Measurements from ENCODE around the gene TOM1L2.
"Not testable (repeated sequence)": the region's sequence is repeated elsewhere in the genome, so short reads cannot be mapped to it uniquely, and the experiment has no call there.

The TOM1L2 gene

DNA sequence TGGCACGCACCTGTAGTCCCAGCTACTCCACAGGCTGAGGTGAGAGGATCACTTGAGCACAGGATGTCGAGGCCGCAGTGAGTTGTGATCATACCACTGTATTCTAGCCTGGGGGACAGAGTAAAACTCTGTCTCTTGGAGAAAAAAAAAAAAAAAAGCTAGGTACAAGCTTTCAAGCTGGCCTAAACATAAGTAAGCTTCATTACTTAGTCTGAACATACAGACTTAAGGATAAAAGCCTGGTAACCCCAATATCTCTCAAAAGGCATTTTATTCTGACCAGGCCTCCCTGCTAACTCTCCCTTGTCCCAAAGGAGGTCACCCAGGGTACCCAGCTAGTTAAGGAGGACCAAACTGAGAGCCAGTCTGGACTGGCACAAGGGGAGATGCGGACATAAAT is 46.2 kb downstream of the TOM1L2 start:
- in situ Hi-C loops (cut with MboI; ENCODE audit: low sequenced_read_pairs): no loop called here

DNA sequence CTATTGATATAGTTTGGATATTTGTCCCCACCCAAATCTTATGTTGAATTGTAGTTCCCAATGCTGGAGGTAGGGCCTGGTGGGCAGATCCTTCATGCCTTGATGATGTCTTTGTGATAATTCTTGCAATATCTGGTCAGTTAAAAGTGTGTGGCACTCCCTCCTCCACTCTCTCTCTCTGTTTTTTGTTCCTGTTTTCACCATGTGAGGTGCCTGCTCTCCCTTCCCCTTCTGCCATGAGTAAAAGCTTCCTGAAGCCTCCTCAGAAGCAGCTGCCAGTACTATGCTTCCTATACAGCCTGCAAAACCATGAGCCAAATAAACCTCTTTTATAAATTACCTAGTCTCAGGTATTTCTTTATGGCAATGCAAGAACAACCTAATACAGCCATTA is 47.3 kb downstream of the TOM1L2 start:
- in situ Hi-C loops (cut with MboI; ENCODE audit: low sequenced_read_pairs): no loop called here

DNA sequence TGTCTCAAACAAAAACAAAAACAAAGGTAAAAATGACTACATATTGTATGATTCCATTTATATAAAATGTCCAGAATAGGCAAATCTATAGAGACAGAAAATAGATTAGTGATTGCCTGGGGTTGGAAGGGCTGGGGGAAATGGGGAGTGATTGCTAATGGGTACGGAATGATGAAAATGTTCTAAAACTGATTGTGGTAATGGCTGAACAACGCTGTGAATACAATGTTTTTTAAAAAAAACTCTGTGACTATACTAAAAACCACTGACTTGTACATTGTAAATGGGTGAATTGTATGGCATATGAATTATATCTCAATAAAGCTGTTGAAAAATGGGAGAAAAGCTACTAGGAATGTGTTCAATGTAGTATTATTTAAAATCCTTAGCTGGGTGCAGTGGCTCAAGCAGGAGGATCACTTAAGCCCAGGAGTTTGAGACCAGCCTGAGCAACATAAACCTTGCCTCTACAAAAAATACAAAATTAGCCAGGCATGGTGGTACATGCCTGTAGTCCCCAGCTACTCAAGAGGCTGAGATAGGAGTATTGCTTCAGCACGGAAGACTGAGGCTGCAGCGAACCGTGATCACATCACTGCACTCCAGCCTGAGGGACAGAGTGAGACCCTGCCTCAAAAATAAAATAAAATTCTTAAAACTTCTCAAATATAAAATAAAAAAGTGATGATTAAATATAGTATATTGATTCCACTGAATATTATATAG is 47.9 kb downstream of the TOM1L2 start:
- in situ Hi-C loops (cut with MboI; ENCODE audit: low sequenced_read_pairs): no loop called here

DNA sequence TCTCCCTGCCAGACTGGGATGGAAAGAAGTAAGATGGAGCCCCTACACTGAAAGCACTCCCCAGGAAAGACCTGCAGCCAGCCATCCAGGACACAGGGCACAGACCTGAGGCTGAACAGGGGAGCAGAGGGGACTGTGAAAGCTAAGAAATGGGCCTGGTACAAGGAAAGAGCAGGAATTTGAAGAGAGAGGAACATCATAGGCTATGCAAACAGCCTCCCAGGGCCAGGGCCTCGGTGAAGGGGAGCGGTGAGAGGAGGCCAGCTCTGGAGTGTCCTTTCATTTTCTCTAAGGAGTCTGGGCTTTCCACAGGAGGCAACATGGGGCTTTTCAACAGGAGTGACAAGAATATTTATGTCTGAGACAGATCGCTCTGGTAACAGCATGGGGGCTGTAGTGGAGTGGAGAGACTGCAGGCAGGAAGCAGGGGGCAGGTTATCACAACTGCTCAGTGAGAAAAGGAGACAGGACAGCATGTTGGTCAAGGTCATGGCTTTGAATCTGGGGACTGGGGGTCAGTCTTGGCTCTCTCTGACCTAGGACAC is 50.1 kb downstream of the TOM1L2 start:
- in situ Hi-C loops (cut with MboI; ENCODE audit: low sequenced_read_pairs): no loop called here

DNA sequence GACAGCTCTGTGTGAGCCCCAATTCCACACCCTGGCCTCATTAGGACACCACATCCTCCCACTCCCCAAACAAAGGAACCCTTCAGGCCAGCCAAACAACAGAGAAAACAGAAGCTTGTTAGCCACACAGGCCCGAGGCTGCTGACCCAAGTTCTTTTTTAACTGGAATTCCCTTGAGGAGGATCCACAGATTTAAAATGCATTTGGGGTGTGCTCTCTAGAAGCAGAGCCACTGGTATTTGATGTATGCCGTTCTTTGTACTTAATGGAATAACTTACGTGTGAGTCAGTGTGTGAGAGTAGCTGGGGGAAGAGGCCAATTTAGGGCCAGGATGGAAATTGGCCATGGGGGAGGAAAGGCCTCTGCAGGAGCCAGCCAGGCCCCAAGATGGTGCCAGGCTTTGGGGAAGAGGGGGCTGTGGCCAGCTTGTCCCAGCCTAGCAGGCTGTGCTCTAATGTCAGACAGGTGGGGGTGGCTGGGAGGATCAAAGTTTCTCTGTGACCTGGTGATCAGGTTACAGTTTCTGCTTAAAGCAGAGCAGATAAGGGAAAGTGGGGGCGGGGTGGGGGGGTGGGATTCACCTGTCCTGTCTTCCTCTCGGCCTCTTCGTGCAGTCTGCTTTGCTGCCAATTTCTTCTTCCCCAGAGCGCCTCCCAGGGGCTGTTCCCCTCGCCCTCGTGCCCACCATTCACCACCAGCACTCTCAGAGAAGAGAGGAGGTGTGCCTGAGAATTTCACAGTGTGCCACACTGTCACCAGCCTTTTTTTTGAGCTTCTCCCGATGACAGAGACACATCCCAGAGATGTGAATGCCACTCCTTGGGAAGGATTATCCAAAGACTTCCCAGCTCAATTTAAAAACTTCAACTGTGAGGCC is 50.8 kb downstream of the TOM1L2 start:
- in situ Hi-C loops (cut with MboI; ENCODE audit: low sequenced_read_pairs): no loop called here

DNA sequence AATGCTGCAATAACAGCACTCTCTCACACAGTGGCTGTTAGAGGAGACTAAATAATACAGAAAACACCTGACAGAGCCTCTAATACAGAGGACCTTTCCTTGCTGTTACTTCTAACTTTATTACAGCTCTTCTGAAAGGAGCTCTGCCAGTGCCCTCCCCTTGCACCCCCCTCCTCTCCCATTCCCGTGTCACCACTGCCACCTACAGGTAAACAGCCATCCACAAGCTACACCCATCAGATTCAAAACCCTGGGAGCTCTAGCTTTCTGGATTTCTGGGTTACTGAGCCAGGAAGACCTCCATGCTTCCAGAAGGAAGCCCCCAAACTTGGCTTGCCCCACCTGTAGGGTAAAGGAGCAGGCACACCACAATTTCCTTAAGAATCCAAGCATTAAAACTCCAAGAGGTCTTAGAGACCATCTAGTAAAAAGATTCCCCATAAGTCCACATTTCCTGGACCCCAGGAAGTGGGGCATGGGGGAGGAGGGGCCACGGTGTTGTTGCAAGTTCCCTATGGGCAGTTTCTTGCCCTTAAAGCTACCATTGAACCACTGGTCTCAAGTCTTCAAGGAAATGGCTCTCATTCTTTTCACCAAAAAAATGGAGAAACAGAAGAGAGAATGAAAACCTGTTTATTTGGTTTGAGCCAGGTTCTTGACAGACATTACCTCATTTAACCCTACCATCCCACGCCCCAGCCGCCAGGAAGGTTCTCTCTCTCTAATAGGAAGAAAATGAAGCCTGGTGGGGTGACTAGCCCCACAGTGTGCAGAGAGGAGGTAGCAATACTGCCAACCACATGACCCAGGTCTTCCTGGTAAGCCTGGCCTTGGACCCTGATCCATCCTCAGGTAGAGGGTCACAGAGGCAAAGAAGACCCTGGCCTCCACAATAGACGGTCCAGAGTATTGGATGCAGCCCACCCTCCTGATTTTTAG is 52.8 kb downstream of the TOM1L2 start:
- in situ Hi-C loops (cut with MboI; ENCODE audit: low sequenced_read_pairs): no loop called here

DNA sequence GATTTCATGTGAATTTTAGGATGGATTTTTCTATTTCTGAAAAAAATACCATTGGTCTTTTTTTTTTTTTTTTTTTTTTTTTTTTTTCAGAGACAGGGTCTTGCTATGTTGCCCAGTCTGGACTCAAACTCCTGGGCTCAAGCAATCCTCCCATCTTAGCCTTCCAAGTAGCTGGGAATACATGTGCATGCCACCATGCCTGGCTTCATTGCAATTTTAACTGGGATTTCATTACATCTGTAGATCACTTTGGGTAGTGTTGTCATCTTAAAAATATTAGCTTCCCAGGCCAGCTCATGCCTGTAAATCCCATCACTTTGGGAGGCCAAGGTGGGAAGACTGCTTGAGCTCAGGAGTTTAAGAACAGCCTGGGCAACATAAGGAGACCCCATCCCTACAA is 54.8 kb downstream of the TOM1L2 start:
- in situ Hi-C loops (cut with MboI; ENCODE audit: low sequenced_read_pairs): no loop called here

DNA sequence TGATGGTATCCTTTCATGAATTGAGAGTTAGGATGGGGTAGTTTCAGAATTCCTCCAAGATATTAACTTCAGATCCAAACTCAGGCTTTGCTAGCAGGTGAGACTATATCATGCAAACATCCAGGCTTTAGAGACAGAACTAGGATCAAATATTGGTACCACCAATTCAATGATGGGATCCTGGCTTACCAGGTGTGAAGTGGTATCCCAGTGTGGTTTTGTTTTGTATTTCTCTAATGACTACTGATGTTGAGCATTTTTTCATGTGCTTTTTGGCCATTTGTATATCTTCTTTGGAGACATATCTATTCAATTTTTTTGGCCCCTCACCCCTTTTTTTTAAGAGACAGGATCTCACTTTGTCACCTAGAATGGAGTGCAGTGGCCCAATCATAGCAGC is 57.0 kb downstream of the TOM1L2 start:
- in situ Hi-C loops (cut with MboI; ENCODE audit: low sequenced_read_pairs): no loop called here

DNA sequence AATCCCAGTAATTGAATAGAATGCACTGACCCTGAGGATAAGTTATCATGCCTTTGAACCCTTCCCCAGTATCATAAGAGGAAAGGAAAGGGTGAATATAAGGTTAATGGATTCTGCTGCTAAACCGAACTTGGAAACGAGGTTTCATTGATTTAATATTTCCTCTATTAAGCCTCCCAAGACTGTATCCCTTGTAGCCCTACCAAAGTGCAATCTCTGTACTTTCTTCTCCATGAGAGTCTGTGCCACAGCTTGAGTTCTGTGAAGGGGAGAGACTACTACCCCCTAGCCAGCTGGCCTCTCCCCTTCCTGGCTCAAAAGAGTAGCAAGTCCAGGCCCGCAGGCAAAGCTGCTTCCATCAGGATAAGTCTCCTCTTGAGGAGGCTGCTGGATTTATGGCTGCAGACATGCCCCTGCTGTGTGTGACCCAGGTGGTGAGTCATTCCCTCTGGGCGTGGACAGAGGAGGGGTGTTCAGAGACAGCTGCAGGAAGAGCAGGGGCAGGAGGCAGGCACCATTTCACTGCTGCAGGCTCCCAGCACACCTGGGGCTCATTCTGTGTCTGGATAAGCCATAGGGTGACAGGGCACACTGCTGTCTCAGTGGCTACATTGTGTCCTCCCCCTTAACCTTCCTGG is 58.4 kb downstream of the TOM1L2 start:
- in situ Hi-C loops (cut with MboI; ENCODE audit: low sequenced_read_pairs): no loop called here

DNA sequence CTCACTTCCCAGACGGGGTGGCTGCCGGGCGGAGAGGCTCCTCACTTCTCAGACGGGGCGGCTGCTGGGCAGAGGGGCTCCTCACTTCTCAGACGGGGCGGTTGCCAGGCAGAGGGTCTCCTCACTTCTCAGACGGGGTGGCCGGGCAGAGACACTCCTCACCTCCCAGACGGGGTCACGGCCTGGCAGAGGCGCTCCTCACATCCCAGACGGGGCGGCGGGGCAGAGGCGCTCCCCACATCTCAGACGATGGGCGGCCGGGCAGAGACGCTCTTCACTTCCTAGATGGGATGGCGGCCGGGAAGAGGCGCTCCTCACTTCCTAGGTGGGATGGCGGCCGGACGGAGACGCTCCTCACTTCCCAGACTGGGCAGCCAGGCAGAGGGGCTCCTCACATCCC is 59.9 kb downstream of the TOM1L2 start:
- in situ Hi-C loops (cut with MboI; ENCODE audit: low sequenced_read_pairs): not testable (repeated sequence)

DNA sequence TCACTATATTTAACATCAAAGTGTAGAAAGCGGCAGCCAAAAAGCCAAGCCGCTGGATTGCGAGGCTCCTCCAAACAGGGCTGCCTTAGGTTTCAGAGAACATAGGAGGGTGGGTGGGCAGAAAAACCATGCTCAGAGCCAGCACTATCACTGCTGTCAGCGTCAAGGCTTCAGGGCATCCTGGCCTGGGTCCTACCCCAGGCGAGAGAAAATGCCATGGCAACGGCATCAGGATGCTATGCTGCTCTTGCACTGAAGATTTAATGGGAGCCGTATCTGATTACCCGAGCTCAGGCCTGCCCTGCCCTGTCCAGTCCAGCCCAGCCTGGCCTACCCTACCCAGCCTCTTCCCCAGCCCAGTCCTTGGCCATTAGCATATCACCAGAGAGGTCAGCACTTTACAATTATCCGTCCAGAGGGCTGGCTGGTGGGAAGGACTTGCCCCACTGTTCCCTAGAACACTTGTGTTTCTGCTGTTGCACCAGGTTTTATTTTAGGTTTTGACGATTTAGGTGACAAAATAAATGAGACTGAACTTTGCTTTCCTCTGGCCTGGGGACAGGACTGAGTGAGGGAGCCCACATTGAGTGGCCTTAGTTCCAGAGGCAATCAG is 61.1 kb downstream of the TOM1L2 start:
- in situ Hi-C loops (cut with MboI; ENCODE audit: low sequenced_read_pairs): no loop called here

DNA sequence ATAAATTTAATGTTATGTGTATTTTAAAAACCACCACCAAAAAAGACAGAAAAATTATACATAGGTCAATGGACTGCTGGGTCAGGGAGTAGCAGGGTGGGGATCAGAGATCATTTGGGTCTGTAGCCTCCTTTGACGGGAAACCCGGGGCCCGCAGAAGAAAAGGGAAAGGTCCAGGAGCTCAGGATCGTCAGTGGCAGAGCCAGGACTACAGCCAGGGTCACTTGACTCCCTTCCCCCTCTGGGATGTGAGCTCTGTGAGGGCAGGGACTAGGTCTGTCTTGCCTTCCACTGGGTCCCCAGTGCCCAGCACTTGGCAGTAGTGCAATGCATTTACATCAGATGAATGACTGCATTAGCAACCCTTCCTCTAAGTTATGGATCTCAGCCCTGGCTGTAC is 62.1 kb downstream of the TOM1L2 start:
- in situ Hi-C loops (cut with MboI; ENCODE audit: low sequenced_read_pairs): no loop called here

DNA sequence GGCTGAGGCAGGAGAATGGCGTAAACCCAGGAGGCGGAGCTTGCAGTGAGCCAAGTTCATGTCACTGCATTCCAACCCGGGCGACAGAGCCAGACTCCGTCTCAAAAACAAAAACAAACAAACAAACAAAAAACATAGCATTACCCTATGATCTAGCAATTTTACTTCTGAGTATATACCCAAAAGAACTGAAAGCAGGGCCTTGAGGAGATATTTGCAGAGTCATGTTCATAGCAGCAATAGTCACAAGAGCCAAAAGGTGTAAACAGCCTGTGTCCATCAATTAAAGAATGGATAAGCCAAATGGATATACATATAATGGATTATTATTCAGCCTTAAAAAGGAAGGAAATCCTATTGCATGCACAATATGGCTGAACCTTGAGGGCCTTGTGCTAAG is 63.1 kb downstream of the TOM1L2 start:
- in situ Hi-C loops (cut with MboI; ENCODE audit: low sequenced_read_pairs): no loop called here

DNA sequence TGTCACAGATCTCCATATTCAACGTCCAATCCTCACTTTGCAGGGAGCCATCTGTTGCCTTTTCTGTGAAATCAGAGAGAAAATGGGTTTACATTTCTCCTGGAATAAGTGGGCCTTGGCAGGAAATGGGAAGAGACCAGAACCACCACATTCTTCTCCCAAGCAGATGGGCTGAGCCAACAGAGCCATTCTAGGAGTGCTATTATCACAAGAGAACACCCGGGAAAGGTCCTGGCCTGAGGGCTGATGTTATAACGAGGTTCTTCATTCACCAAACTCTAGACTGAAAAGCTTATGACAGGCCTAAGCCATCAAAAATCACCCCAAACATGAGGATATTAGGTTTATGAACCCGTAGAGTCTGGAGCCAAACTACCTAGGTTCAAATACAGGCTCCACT is 64.7 kb downstream of the TOM1L2 start:
- in situ Hi-C loops (cut with MboI; ENCODE audit: low sequenced_read_pairs): no loop called here

DNA sequence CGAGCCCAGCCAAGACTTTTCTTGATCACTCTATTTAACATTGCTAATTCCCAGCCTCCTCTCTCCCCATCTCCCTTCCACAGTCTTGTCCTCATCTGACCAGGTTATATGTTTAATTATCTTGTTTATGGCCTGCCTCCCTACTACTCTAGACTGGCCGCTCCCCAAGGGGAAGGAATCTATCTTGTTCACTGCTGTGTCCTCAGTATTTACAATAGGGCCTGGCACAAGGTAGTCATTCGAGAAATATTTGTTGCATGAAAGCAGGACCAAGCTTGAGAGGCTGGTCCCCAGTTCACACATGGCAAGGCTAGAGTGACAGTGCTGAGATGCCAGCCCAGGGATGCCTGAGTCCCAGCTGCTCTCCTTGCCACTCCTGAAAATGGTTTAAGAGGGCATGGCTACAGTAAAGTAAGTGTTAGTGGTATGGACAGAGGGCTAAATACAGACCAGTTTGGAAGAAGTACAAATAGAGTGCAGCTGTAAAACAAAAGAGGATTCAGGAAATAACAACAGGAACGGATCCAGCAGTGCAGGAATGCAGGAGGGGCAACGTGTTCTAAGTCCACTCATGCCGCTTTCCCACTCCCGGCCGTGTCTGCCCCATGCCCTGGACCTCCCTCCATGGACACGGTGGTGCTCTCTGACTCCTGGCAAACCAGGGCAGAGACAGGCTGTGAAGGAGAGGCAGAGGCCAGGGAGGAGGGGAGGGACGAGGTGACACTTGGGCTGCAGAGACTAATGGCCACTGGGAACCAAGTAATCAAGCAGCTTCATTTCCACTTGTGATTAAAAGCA is 65.6 kb downstream of the TOM1L2 start:
- in situ Hi-C loops (cut with MboI; ENCODE audit: low sequenced_read_pairs): no loop called here

DNA sequence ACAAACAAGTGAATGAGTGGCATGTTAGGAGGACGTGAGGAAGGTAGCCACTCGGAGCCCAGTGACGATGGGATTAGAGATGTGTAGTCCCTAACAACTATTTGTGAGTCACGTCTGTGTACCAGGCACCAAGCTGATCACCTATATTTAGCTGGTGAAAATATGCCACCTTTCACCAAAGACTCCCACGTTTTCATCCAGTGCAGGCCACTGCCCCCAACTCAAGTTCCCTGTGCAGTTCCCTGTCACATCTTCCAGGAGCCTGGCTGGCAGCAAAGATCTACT is 67.2 kb downstream of the TOM1L2 start:
- in situ Hi-C loops (cut with MboI; ENCODE audit: low sequenced_read_pairs): no loop called here

DNA sequence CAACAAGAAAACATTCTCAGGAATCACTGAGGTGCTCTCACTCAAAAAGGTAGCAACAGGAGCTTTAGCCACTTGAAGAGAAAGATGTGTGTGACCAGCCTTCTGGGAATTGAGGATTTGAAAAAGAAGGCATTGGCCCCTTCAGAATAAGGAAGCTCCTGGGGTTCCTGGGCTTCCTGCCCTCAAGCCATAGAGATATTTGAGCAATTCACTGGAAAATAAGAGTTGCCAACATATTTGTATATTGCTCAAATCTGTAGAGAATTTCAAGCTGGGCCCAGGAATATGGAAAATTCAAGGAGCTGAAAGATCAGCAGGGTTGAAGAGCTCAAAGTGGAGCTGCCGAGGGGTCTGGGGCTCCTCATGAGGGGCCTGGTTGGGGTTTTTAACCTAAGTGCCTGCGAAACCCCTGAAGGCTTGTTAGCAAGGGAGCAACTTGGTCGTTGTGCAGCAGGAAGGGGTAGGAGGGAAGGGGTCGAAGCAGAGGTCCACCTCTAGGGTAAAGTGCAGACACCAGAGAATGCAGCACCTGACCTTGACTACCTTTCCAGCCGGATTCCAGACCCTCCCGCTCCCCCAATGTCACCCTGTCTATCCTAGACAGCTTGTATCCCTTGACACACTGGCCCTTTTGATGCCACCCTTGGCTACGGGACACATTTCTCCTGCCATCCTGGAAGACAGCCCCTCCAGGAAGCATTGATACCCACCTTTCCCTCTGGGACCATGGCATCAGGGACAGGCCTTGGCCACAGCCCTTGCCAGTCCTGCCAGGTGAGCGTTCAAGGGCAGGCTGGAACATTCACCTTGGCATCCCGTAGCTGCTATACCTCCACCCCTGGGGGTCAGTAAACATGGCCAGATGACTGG is 67.8 kb downstream of the TOM1L2 start:
- in situ Hi-C loops (cut with MboI; ENCODE audit: low sequenced_read_pairs): no loop called here

DNA sequence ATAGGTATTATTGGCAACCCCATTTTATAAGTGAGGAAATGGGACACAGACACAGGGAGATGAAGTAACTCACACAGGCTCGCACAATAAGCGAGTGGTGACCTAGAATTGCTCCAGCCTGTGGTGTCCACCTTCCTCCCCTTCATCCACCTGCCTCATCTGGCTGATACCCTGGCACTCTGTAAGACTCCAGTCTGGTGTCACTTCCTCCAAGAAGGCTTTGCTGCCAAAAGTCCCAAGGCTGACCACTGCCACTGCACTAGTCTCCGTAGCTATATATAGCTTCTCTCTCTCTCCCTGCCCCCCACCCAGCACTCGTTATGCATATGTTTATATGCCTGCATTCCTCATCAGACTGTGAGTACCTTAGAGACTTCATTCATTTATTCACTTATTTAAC is 69.3 kb downstream of the TOM1L2 start:
- in situ Hi-C loops (cut with MboI; ENCODE audit: low sequenced_read_pairs): no loop called here

DNA sequence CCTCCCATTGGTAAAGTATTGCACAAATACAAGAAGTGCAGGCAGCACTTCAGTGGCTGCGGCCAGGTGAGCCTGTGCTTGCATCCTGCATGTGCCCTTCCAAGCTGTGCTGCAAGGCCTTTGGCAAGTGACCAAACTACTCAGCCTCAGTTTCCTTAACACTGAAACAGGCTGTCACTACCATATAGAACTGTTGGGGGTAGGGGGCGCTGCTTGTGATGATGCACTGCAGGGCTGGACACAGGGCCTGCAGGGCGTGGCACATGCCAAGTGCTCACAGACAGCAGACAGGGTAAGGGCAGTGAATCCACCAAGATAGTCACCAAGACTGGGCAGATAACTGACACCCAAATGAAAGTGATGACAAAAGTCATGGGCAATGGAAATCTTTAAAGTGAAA is 69.8 kb downstream of the TOM1L2 start:
- in situ Hi-C loops (cut with MboI; ENCODE audit: low sequenced_read_pairs): no loop called here

All from HL-60/S4 treated with phorbol 12-myristate 13-acetate at 8.2 ng/mL for 4 days and 3 days (cell line).